GM18507 (cell line): Measurements from ENCODE around the gene COL19A1.
"Not testable (repeated sequence)": the region's sequence is repeated elsewhere in the genome, so short reads cannot be mapped to it uniquely, and the experiment has no call there.

Source experiments
- DNase-seq: peaks from one replicate; pipeline ENCODE4 v3.0.0; 2011; ENCODE audit warnings: low read depth; ENCODE audit not compliant: insufficient read length; ENCODE audit errors: extremely low spot score
- FAIRE-seq: peaks from 2 replicates; lab custom pipeline; 2011; peaks lifted over from hg19 to GRCh38; lab: Jason Lieb, UNC

Gene COL19A1

DNA sequence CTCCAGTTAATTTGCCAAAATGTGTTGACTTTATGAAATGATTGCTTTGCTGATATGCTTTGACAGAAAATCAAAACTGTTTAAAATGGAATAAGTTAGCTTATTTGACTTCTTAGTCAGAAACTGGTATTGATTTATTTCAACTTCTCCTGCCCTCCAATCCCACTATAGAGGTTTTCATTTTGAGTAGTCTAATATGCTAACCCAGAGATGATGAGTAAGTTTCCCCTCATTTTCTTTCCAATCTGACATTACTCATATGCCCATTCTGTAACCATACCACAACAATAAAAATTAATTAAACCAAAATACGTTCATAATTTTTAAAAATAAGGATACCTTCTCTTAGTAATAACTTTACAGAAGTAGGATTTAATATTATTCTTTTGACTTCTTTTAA is 78.8 kb downstream of the COL19A1 start:
- FAIRE-seq: no peak

DNA sequence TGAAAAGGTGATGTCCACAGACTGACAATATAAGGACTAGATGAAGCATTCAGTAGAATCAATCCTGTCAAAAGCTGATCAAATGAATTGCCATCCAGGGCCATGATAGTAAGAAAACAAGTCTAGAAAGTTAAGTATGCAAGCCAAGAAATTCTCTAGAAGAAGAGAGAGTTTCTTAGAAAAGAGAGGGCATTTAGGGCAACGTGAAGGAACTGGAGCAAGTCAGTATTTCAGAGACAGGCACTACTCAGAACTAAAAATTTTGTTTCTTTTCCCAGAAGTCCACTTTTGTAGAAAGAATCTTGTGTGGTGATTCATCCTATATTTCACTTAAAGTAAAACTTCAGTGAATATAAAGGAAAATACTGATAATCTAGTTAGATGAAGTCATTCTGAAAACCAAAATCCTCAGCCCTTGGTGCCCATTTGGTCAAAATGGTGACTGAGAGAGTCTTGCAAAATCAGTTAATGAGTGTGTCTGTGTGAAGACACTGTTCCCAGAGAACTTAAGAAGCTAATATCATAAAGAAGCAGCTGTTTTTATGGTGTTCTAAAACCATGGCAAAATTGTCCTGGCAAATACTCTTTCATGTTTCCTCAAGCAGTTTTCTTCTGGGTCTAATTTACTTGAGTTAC is 82.2 kb downstream of the COL19A1 start:
- FAIRE-seq (no peak), DNase-seq (no peak)

More for the DNA sequence above, 78.8 kb downstream of the COL19A1 start:
- no peak for DNase-seq

DNA sequence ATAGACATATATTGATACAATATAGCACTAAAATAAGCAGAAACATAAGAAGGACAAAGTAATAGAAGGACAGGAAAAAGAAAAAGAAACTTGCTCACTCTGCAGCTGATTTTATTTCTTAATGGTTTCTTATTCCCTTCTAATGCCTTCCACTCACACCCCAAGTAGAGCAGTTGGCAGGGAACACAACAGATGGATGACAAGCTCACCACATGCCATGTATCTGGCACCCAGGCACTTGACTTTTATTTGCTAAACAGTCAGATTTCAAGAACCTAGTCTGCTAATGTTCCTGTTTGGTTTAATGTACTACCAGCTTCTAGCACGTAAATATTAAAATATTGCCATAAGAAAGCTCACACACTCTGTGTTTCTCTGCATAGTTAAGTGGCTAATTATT is 87.1 kb downstream of the COL19A1 start:
- no peak for DNase-seq
- FAIRE-seq: no peak

DNA sequence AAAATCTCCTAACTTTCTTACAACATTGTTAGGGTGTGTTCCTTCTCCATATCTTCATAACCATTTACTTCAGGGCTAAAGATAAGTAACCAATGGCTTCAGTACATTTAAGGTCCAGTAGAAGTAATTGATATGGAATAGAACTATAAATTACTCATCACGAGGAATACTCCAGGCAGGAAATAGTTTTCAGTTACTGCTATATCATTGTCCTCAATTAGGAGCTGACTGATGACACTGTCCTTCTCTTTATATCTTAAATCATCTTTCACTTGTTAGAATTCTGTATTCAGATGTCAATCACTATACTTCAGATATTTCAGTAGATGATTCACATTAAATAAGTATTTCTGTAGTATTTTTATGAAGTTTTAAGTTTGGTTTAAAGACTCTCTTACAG is 88.4 kb downstream of the COL19A1 start:
- FAIRE-seq: no peak

DNA sequence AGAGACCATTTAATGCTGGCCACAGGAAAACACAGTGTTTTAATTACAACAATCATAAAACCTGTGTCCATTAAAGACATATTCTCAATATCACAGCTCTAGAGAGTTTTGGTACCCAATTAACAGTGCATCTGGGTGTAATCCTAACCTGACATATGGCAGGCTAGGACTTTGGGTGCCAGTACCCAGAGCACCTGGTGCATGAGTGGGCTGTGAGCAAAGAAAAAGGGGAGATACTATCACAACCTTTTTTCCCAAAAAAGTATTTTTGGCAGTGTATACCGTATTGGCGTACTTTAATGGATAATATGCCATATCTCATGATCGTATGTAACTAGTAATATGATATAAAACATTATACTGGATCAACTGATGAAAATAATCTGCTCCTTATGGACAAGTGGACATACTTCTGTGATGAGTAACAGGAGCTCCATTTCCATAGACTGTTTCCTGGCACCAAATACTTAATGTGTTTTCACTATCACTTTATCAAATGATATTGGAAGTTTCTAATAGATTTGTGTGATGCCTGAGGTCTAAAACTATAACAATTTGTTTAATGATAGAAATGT is 91.7 kb downstream of the COL19A1 start:
- no peak for FAIRE-seq
- no peak for DNase-seq

More for the DNA sequence above, 88.4 kb downstream of the COL19A1 start:
- no peak for DNase-seq

DNA sequence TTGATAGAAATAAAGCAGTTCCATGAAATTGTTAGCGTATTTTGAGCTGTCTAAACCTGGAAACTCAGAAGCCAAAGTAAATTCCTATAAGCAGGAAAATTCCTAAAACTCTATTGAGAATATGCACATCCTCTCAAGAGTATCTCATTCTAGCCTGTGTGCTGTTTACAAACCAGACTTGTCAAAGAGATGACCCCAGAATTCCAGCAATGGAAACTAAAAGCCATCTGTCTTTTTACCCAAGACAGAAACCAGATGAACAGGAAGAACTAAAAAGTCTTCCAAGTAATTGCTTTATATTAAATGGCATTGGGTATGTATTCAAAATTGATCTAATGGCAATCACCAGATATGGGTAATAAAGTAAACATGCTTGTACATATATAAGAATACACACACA is 92.6 kb downstream of the COL19A1 start:
- DNase-seq (no peak), FAIRE-seq (no peak)

DNA sequence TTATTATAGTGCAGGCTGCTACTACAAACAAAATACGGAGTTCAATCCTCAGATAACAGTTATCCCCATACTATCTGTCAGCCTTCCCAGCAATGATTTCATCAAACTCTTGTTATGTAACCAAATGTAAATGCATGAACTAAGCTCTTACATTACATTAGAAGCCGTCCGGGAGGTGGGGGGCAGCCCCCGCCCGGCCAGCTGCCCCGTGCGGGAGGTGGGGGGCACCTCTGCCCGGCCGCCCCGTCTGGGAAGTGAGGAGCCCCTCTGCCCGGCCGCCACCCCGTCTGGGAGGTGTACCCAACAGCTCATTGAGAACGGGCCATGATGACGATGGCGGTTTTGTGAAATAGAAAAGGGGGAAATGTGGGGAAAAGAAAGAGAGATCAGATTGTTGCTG is 99.6 kb downstream of the COL19A1 start:
- DNase-seq, FAIRE-seq: not testable (repeated sequence)

DNA sequence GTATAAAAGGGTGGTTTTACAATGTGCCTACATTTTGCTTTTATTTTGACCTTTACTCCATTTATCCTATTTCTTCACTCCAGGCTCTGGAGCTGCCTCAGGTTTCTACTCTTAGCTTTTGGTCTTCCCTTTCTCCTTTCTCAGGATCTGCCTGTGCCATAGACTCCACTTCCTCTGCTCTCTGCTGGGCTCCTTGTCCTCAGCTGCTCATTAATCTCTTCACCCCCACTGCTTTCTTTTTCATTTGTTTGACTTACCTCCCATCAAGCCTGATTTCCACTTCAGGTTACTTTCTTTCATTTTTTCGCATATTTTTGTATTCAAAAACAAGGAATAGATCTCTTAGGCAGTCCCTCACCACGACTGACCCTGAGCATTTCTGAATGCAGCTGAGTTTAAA is 106.8 kb downstream of the COL19A1 start:
- DNase-seq: no peak
- FAIRE-seq: no peak

DNA sequence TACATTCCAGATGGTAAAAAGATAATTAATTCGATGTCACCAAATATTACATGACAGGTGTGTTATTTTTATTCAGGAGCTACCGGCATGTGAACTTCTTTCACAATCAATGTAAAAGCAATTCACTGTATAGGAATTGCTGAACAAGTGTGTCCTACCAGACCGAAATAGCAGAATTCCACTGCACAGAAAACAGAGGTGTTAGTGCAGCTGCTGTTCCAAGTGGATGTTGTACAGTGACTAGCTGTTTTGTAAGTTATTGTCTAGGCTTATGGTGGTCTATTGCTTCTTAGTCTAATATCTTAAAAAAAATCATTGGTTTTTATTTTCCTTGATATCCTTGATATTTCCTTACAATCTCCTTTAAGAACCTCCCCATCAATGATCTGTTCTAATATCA is 107.4 kb downstream of the COL19A1 start:
- DNase-seq: no peak
- FAIRE-seq: no peak

DNA sequence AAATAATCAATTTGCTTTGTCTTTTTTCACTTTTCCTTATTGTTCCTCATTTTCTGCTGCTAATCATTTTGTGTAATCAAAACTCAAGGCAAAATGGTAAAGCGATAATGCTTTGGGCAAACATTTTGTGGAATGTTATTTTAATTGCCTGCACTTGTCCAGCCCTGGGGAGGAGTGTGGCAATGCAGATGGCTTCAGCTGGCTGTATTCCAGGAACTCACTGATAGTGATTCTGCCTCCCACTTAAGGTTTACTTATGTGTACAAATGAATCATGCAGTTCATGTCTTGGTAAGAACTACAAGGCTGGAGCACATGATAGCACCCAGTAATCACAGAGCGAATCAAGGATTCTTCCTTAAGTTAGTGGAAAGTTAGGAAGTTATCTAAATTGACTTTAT is 107.8 kb downstream of the COL19A1 start:
- DNase-seq (no peak), FAIRE-seq (no peak)

DNA sequence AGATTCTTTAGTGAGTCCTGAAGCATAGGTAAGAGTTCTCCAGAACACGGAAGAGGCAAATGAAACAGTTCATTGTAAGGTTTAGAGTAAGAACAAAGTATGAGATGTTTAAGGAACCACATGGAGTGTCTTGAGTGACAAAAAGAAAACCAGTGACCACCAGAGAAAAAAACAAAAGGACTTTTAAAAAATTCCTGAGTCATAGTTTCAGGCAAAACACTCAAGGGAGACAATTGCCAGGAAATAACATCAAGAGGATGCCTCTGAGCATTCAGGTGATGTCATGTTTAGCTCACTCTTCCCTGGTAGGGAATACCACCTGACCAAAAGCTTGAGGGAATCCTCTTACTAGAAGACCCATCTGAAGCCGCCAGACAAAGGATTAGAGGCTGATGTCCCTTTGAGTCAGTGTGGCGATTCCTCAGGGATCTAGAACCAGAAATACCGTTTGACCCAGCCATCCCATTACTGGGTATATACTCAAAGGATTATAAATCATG is 110.3 kb downstream of the COL19A1 start:
- FAIRE-seq: no peak
- no peak for DNase-seq

DNA sequence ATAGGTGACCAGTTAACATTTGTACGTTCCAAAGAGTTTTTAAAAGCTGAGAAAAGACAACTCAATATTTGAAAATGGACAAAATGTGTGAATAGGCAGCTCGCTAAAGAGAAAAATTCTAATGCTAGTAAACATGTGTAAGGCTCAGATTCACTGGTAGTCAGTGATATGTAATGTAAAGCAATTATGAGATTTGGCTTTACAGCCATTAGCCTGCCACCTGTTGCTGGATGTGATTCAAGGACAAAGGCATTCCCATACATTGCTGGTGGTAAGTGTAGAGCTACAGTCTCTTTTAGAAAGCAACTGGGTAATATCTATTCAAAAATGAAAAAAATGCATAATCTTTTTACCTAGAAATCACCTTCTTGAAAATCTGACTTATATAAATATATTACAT is 114.3 kb downstream of the COL19A1 start:
- FAIRE-seq (no peak), DNase-seq (no peak)

DNA sequence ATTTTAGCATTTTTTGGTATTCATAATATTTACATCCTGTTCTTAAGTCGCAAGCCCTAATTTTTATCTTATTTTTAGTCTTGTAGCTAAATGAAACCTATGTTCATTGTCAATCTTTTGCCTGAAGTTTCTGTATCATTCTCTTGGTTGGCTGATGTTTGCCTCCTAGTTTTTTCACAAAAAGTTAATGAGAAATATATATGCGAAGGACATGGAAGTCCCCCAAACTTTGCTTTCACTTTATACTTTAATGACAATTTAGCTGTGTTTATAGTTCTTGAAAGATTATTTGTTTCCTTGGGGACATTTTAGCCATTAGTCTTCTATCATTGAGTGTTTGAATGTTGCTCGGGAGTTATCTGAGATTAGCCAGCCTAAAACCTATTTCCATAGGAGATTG is 118.2 kb downstream of the COL19A1 start:
- FAIRE-seq: peak; percentile 48
- no peak for DNase-seq

DNA sequence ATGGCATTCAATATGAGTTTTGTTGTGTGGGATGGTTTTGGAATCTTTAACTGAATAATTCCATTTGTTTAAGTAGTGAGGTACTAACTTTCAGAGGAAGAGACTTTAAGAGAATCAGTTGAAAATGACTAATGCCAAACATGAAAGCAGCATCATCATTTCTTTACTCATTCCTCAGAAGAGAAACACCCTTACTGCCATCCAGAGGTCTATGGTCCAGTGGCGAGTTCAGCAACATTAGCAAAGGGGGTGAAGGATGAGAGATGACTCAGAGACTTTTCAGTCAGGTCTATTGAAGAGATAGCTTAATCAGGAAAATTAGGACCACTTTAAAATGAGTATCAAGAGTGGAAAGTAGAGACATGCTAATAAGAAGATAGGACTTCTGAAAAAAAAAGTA is 118.8 kb downstream of the COL19A1 start:
- FAIRE-seq: peak; percentile 63

DNA sequence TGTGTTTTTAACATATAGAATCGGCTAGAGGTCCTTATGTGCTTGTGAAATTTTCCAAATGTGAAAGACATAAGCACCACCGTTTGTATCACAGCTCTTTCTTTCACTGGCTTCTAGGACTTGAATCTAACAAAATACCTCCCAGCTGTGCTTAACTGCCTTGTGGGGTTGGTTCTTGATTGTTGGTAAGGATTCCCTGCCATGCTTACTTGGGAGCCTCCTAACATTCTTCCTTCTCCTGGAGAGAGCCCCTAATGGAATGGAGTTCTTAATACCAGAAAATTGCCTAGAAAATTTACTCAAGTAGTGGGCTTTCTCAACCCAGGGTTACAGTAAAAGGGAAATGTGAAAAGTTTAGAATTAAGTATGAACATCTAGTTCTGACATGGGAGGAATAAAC is 121.2 kb downstream of the COL19A1 start:
- DNase-seq: no peak
- FAIRE-seq: no peak

More for the DNA sequence above, 118.8 kb downstream of the COL19A1 start:
- DNase-seq: no peak

DNA sequence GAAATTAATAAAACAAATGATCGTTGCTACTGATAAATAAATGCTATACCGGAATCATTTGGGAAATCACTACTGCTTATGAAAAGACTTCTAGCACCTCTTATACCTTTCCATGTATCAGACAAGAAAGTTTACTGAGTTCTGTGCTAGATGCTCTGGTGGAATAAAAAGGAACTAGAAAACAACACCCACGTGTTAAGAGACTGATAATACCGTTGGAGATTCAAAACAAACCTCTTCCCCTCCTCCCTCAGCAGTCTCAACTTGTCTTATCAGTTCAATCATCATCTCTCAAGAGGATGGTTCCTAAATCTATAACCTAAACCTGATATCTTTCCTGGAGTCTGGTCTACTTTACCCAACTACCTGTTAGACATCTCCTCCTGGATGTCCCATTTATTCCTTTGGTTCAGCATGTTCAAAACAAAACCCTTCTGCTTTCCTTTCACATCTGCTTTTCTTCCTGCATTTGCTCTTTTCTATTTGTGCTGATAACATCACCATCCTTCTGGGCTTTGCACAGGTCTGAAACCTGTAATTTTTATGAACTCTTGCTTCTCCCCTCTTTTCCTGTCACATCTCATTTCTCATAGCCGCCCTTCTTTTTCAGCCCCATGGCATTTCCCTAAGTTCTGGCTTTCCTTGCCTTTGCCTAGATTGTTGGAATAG is 122.2 kb downstream of the COL19A1 start:
- DNase-seq: no peak
- FAIRE-seq: peak; percentile 5

DNA sequence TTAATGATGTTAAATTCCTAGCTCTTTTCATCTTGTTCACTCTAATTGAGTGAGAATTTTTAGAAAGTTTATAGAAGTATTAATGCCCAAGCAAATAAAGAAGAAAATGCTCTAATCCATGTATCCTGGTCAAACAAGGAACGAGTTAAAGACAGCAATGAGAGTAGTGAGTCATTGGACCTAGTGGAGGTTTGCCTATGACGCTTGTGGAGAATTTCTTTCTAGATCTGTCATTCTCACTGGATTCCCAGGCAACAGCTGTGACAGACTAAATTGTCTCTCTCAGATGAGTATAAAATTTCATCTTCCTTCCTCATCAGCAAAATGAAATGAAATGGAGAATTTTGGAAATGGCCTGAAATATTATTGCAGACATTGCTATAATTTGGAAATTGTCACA is 127.9 kb downstream of the COL19A1 start:
- no peak for DNase-seq
- no peak for FAIRE-seq

DNA sequence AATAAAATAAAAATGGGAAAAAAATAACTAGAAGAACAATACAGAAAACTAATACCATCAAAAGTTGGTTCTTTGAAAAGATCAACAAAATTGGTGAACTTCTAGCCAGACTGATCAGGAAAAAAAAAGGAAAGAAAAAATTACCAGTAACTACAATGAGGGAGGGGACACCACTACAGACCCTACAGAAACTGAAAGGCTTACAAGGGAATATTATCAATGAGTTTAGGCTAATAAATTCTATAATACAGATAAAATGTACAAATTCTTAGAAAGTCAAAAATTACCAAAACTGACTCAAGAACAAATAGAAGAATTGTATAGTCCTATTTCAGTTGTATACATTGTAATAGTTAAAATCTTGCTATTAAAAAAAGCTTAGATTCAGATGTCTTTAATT is 141.8 kb downstream of the COL19A1 start:
- no peak for FAIRE-seq

DNA sequence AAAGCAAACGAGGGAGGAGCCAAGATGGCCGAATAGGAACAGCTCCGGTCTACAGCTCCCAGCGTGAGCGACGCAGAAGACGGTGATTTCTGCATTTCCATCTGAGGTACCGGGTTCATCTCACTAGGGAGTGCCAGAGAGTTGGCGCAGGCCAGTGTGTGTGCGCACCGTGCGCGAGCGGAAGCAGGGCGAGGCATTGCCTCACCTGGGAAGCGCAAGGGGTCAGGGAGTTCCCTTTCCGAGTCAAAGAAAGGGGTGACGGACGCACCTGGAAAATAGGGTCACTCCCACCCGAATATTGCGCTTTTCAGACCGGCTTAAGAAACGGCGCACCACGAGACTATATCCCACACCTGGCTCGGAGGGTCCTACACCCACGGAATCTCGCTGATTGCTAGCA is 144.0 kb downstream of the COL19A1 start:
- FAIRE-seq, DNase-seq: not testable (repeated sequence)

More for the DNA sequence above, 141.8 kb downstream of the COL19A1 start:
- no peak for DNase-seq

DNA sequence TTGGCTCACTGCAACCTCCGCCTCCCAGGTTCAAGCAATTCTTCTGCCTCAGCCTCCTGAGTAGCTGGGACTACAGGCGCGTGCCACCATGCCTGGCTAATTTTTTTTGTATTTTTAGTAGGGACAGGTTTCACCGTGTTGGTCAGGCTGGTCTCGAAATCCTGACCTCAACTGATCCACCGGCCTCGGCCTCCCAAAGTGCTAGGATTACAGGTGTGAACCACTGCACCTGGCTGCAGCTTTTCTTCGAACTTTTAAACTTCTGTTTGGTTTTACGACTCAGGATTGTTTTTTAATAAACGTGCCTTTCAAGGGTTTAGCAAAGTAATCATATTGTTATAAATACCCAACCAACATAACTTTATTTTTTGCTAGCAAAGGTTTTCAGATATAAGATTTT is 156.8 kb downstream of the COL19A1 start:
- not testable (repeated sequence) for DNase-seq, FAIRE-seq

DNA sequence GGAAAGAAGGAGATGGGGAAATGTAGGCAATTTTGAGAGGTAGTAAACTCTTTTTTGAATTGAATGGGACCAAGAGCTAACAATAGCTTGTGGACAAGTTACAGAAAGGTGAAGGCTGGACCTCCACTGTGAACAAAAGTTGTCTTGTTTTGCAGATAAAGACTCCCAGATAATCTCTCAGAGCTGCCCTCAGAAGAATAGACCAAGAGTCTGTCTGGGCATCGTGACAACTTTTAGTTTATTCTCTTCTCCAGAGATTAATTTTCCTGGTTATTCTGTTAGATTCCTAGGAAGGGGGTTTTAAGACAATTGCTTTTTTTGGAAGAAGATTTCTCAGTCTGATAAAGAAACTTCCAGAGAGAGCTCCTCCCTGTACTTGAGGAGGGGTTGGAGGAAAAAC is 161.9 kb downstream of the COL19A1 start:
- DNase-seq: no peak
- FAIRE-seq: no peak
